ENCODE measurements around the gene PTPRT. TPM values are rescaled to one million over a fixed set of nuclear protein-coding genes. Genes with fewer than 3 reads are reported as not detected.

The PTPRT gene
- total RNA-seq, 1 donor from 2014 or later = not detected

- no peak overlapping the region for H3K27ac Mint-ChIP-seq
- no peak for DNase-seq (ENCODE audit: low spot score)
- H3K4me3 Mint-ChIP-seq (ENCODE audit: low read depth) = no peak overlapping the region
- no peaks in the 10 kb centered on the region for H3K4me1 Mint-ChIP-seq (ENCODE audit: low read depth)
- peaks cover 29% of the 10 kb centered on the region for H3K9me3 Mint-ChIP-seq
- intact Hi-C loops (cut with micrococcal nuclease) = no loop called here
- H3K36me3 Mint-ChIP-seq (ENCODE audit: low read depth) = no peaks in the 10 kb centered on the region
- H3K27me3 Mint-ChIP-seq (ENCODE audit: low read depth) = no peaks in the 10 kb centered on the region
These were observed 584.4 kb downstream of the PTPRT start for GRCh38 chr20:42604998-42605956.

- H3K27ac Mint-ChIP-seq = no peak overlapping the region
- H3K9me3 Mint-ChIP-seq = peaks cover 17% of the 10 kb centered on the region
- H3K27me3 Mint-ChIP-seq (ENCODE audit: low read depth) = no peaks in the 10 kb centered on the region
- H3K4me3 Mint-ChIP-seq (ENCODE audit: low read depth) = no peak overlapping the region
- intact Hi-C loops (cut with micrococcal nuclease) = no loop called here
- DNase-seq (ENCODE audit: low spot score) = no peak
- H3K4me1 Mint-ChIP-seq (ENCODE audit: low read depth) = no peaks in the 10 kb centered on the region
- no peaks in the 10 kb centered on the region for H3K36me3 Mint-ChIP-seq (ENCODE audit: low read depth)
These were observed 586.1 kb downstream of the PTPRT start for GRCh38 chr20:42603655-42604054.

- DNase-seq (ENCODE audit: low spot score) = no peak
- H3K36me3 Mint-ChIP-seq (ENCODE audit: low read depth) = no peaks in the 10 kb centered on the region
These were observed 591.1 kb downstream of the PTPRT start for GRCh38 chr20:42598581-42598980.

GRCh38 chr20:42595625-42596024, 594.1 kb downstream of the PTPRT start:
- H3K27ac Mint-ChIP-seq = no peak overlapping the region
- intact Hi-C loops (cut with micrococcal nuclease) = no loop called here

More at GRCh38 chr20:42598581-42598980, 591.1 kb downstream of the PTPRT start:
- H3K4me3 Mint-ChIP-seq (ENCODE audit: low read depth) = no peak overlapping the region
- H3K9me3 Mint-ChIP-seq = no peaks in the 10 kb centered on the region
- intact Hi-C loops (cut with micrococcal nuclease) = no loop called here
- H3K27ac Mint-ChIP-seq = no peak overlapping the region
- no peaks in the 10 kb centered on the region for H3K27me3 Mint-ChIP-seq (ENCODE audit: low read depth)
- H3K4me1 Mint-ChIP-seq (ENCODE audit: low read depth) = no peaks in the 10 kb centered on the region

GRCh38 chr20:42594659-42595058, 595.0 kb downstream of the PTPRT start:
- H3K27ac Mint-ChIP-seq = no peak overlapping the region
- H3K9me3 Mint-ChIP-seq = no peaks in the 10 kb centered on the region
- H3K4me1 Mint-ChIP-seq (ENCODE audit: low read depth) = no peaks in the 10 kb centered on the region
- no peaks in the 10 kb centered on the region for H3K27me3 Mint-ChIP-seq (ENCODE audit: low read depth)
- DNase-seq (ENCODE audit: low spot score) = no peak
- H3K36me3 Mint-ChIP-seq (ENCODE audit: low read depth) = no peaks in the 10 kb centered on the region
- no peak overlapping the region for H3K4me3 Mint-ChIP-seq (ENCODE audit: low read depth)
- intact Hi-C loops (cut with micrococcal nuclease) = no loop called here

More at GRCh38 chr20:42595625-42596024, 594.1 kb downstream of the PTPRT start:
- DNase-seq (ENCODE audit: low spot score) = no peak
- Mint-ChIP-seq H3K36me3 (ENCODE audit: low read depth) (no peaks in the 10 kb centered on the region), H3K9me3 (no peaks in the 10 kb centered on the region), H3K4me3 (ENCODE audit: low read depth) (no peak overlapping the region), H3K4me1 (ENCODE audit: low read depth) (no peaks in the 10 kb centered on the region), H3K27me3 (ENCODE audit: low read depth) (no peaks in the 10 kb centered on the region)

GRCh38 chr20:42594011-42594410, 595.7 kb downstream of the PTPRT start:
- Mint-ChIP-seq H3K4me1 (ENCODE audit: low read depth) (no peaks in the 10 kb centered on the region), H3K9me3 (no peaks in the 10 kb centered on the region), H3K27ac (no peak overlapping the region), H3K27me3 (ENCODE audit: low read depth) (no peaks in the 10 kb centered on the region), H3K36me3 (ENCODE audit: low read depth) (no peaks in the 10 kb centered on the region), H3K4me3 (ENCODE audit: low read depth) (no peak overlapping the region)
- no peak for DNase-seq (ENCODE audit: low spot score)
- intact Hi-C loops (cut with micrococcal nuclease) = no loop called here

- H3K27me3 Mint-ChIP-seq (ENCODE audit: low read depth) = no peaks in the 10 kb centered on the region
- no peak overlapping the region for H3K27ac Mint-ChIP-seq
- no peaks in the 10 kb centered on the region for H3K36me3 Mint-ChIP-seq (ENCODE audit: low read depth)
- no peaks in the 10 kb centered on the region for H3K4me1 Mint-ChIP-seq (ENCODE audit: low read depth)
- intact Hi-C loops (cut with micrococcal nuclease) = no loop called here
- no peaks in the 10 kb centered on the region for H3K9me3 Mint-ChIP-seq
- DNase-seq (ENCODE audit: low spot score) = no peak
- H3K4me3 Mint-ChIP-seq (ENCODE audit: low read depth) = no peak overlapping the region
These were observed 599.6 kb downstream of the PTPRT start for GRCh38 chr20:42589976-42590639.

GRCh38 chr20:42588847-42589246, 600.9 kb downstream of the PTPRT start:
- Mint-ChIP-seq H3K4me3 (ENCODE audit: low read depth) (no peak overlapping the region), H3K27me3 (ENCODE audit: low read depth) (no peaks in the 10 kb centered on the region), H3K27ac (no peak overlapping the region), H3K36me3 (ENCODE audit: low read depth) (no peaks in the 10 kb centered on the region), H3K9me3 (no peaks in the 10 kb centered on the region), H3K4me1 (ENCODE audit: low read depth) (no peaks in the 10 kb centered on the region)
- no peak for DNase-seq (ENCODE audit: low spot score)
- intact Hi-C loops (cut with micrococcal nuclease) = no loop called here

- no peak overlapping the region for H3K4me3 Mint-ChIP-seq (ENCODE audit: low read depth)
- H3K9me3 Mint-ChIP-seq = no peaks in the 10 kb centered on the region
- H3K27me3 Mint-ChIP-seq (ENCODE audit: low read depth) = no peaks in the 10 kb centered on the region
- no peak overlapping the region for H3K27ac Mint-ChIP-seq
- intact Hi-C loops (cut with micrococcal nuclease) = no loop called here
- DNase-seq (ENCODE audit: low spot score) = no peak
- no peaks in the 10 kb centered on the region for H3K4me1 Mint-ChIP-seq (ENCODE audit: low read depth)
- H3K36me3 Mint-ChIP-seq (ENCODE audit: low read depth) = no peaks in the 10 kb centered on the region
These were observed 602.3 kb downstream of the PTPRT start for GRCh38 chr20:42587427-42587826.

GRCh38 chr20:42581311-42581710, 608.4 kb downstream of the PTPRT start:
- H3K27me3 Mint-ChIP-seq (ENCODE audit: low read depth) = no peaks in the 10 kb centered on the region
- intact Hi-C loops (cut with micrococcal nuclease) = no loop called here
- H3K4me1 Mint-ChIP-seq (ENCODE audit: low read depth) = no peaks in the 10 kb centered on the region
- peaks cover 13% of the 10 kb centered on the region for H3K9me3 Mint-ChIP-seq
- H3K4me3 Mint-ChIP-seq (ENCODE audit: low read depth) = no peak overlapping the region
- no peaks in the 10 kb centered on the region for H3K36me3 Mint-ChIP-seq (ENCODE audit: low read depth)
- no peak overlapping the region for H3K27ac Mint-ChIP-seq
- no peak for DNase-seq (ENCODE audit: low spot score)

- Mint-ChIP-seq H3K4me1 (ENCODE audit: low read depth) (no peaks in the 10 kb centered on the region), H3K27ac (no peak overlapping the region), H3K36me3 (ENCODE audit: low read depth) (no peaks in the 10 kb centered on the region), H3K9me3 (peaks cover 19% of the 10 kb centered on the region), H3K27me3 (ENCODE audit: low read depth) (no peaks in the 10 kb centered on the region), H3K4me3 (ENCODE audit: low read depth) (no peak overlapping the region)
- intact Hi-C loops (cut with micrococcal nuclease) = no loop called here
- DNase-seq (ENCODE audit: low spot score) = no peak
These were observed 613.5 kb downstream of the PTPRT start for GRCh38 chr20:42576167-42576566.

- intact Hi-C loops (cut with micrococcal nuclease) = no loop called here
- H3K9me3 Mint-ChIP-seq = peaks cover 26% of the 10 kb centered on the region
These were observed 617.2 kb downstream of the PTPRT start for GRCh38 chr20:42572320-42573016.

GRCh38 chr20:42567409-42567808, 622.3 kb downstream of the PTPRT start:
- Mint-ChIP-seq H3K36me3 (ENCODE audit: low read depth) (no peaks in the 10 kb centered on the region), H3K4me1 (ENCODE audit: low read depth) (no peaks in the 10 kb centered on the region)

More at GRCh38 chr20:42572320-42573016, 617.2 kb downstream of the PTPRT start:
- no peaks in the 10 kb centered on the region for H3K4me1 Mint-ChIP-seq (ENCODE audit: low read depth)
- H3K27ac Mint-ChIP-seq = no peak overlapping the region
- DNase-seq (ENCODE audit: low spot score) = no peak
- no peaks in the 10 kb centered on the region for H3K36me3 Mint-ChIP-seq (ENCODE audit: low read depth)
- no peak overlapping the region for H3K4me3 Mint-ChIP-seq (ENCODE audit: low read depth)
- no peaks in the 10 kb centered on the region for H3K27me3 Mint-ChIP-seq (ENCODE audit: low read depth)

More at GRCh38 chr20:42567409-42567808, 622.3 kb downstream of the PTPRT start:
- DNase-seq (ENCODE audit: low spot score) = no peak
- intact Hi-C loops (cut with micrococcal nuclease) = no loop called here
- H3K4me3 Mint-ChIP-seq (ENCODE audit: low read depth) = no peak overlapping the region
- H3K9me3 Mint-ChIP-seq = peaks cover 19% of the 10 kb centered on the region
- no peak overlapping the region for H3K27ac Mint-ChIP-seq
- no peaks in the 10 kb centered on the region for H3K27me3 Mint-ChIP-seq (ENCODE audit: low read depth)
